Measurements from ENCODE around the gene ERRFI1.
"Not testable (repeated sequence)": the region's sequence is repeated elsewhere in the genome, so short reads cannot be mapped to it uniquely, and the experiment has no call there.

The ERRFI1 gene

DNA sequence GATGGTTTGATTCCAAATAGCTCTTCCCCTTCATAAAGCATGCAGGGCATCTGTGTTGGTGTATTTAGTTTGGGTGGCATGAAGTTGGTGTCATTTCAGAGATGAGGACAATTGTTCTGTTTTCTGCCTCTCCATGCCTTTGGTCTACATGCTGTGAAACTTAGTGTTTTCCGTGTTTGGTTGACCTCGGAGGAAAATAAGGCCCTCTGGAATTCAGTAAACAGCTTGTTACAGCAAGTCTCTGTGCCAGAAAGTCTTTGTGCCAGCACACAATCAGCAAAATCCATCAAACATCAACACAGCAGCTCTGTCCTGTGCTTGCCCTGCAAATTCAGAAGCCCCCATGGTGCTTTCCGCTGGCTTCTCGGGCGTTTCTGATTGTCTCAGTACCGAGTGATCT is 55.1 kb downstream of the ERRFI1 start:
- no peak for DNase-seq (ENCODE audit: low read depth, low spot score)

- no peak for DNase-seq (ENCODE audit: low read depth, low spot score)
These were observed 55.9 kb downstream of the ERRFI1 start for GRCh38 chr1:7970246-7970645.

DNA sequence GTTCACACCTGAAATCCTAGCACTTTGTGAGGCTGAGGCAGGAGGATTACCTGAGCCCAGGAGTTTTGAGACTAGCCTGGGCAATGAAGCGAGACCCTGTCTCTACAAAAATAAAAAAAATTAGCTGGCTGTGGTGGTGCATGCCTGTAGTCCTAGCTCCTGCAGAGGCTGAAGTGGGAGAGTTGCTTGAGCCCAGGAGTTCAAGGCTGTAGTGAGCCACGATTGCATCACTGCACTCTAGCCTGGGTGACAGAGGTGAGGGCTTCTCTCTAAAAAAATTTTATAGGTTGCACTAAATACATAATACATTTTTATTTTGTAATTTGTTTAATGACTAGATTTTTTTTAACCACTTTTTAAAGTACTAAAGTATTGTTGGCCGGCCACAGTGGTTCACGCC is 58.5 kb downstream of the ERRFI1 start:
- no peak for DNase-seq (ENCODE audit: low read depth, low spot score)

- DNase-seq (ENCODE audit: low read depth, low spot score): no peak
These were observed 58.9 kb downstream of the ERRFI1 start for GRCh38 chr1:7967196-7967595.

GRCh38 chr1:7964476-7964875 is 61.6 kb downstream of the ERRFI1 start:
- no peak for DNase-seq (ENCODE audit: low read depth, low spot score)

GRCh38 chr1:7963841-7964240 is 62.3 kb downstream of the ERRFI1 start:
- DNase-seq (ENCODE audit: low read depth, low spot score): not testable (repeated sequence)

DNA sequence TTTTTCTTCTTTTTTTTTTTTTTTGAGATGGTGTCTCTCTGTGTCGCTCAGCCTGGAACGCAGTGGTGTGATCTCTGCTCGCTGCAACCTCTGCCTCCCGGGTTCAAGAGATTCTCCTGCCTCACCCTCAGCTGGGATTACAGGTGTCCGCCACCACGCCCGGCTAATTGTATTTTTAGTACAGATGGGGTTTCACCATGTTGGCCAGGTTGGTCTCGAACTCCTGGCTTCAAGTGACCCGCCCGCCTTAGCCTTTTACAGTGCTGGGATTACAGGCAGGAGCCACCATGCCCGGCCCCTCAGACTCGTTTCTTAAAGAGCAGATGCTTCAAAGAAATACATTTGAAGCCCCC is 62.8 kb downstream of the ERRFI1 start:
- DNase-seq (ENCODE audit: low read depth, low spot score): not testable (repeated sequence)

DNA sequence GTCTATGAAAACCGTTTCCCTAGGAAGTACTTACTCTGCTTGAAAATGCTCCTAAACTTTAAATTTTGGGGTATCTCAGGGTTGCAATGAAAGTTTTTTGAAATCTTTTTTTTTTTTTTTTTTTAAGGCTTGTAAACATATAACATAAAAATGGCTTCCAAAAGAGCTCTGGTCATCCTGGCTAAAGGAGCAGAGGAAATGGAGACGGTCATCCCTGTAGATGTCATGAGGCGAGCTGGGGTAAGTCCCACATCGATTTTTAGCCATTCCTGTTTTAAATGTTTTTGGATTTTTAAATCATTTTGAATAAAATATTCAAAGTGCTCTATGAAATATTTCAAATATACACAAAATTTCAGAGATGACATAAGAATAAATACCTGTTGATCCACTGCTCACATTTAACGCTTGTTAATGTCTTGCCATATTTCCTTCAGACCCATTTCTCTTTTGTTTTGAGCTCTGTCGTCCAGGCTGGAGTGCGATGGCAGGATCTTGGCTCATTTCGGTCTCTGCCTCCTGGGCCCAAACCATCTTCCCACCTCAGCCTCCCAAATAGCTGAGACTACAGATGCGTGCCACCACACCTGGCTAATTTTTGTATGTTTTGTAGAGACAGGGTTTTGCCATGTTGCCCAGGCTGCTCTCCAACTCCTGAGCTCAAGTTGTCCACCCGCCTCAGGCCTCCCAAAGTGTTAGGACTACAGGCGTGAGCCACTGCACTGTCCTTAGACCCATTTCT is 63.3 kb downstream of the ERRFI1 start:
- no peak for DNase-seq (ENCODE audit: low read depth, low spot score)

GRCh38 chr1:7962014-7962335 is 64.1 kb downstream of the ERRFI1 start:
- DNase-seq (ENCODE audit: low read depth, low spot score): no peak

Data from iPS DF 19.7 (cell line).